ENCODE data around the gene CABYR. TPM values are rescaled to one million over a fixed set of nuclear protein-coding genes. Genes with fewer than 3 reads are reported as not detected.
"Not testable (repeated sequence)": the region's sequence is repeated elsewhere in the genome, so short reads cannot be mapped to it uniquely, and the experiment has no call there.

CABYR gene
- total RNA-seq, 1 experiment from 2014 or later = 5.4 TPM

DNA sequence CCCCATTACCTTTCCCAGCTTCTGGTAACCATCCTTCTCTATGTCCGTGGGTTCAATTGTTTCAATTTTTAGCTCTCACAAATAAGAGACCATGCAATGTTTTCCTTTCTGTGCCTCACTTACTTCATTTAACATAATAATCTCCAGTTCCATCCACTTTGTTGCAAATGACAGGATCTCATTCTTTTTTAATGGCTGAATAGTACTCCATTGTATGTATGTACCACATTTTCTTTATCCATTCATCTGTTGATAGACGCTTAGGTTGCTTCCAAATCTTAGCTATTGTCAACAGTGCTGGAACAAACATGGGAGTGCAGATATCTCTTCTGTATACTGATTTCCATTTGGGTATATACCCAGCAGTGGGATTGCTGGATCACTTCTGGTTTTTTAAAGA lies 1.8 kb downstream of the CABYR start:
- no peak overlapping the region for H3K4me3 ChIP-seq (ENCODE audit: low read length)
- TF ChIP-seq EZH2phosphoT487 (IDR thresholded peaks at IDR 0.05; ENCODE audit: borderline replicate concordance, low read length) = no peak
- TF ChIP-seq, protein P1, sequence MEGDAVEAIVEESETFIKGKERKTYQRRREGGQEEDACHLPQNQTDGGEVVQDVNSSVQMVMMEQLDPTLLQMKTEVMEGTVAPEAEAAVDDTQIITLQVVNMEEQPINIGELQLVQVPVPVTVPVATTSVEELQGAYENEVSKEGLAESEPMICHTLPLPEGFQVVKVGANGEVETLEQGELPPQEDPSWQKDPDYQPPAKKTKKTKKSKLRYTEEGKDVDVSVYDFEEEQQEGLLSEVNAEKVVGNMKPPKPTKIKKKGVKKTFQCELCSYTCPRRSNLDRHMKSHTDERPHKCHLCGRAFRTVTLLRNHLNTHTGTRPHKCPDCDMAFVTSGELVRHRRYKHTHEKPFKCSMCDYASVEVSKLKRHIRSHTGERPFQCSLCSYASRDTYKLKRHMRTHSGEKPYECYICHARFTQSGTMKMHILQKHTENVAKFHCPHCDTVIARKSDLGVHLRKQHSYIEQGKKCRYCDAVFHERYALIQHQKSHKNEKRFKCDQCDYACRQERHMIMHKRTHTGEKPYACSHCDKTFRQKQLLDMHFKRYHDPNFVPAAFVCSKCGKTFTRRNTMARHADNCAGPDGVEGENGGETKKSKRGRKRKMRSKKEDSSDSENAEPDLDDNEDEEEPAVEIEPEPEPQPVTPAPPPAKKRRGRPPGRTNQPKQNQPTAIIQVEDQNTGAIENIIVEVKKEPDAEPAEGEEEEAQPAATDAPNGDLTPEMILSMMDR (conservative IDR thresholded peaks at IDR 0.05; ENCODE audit: low read depth, low read length) = no peak
- TF ChIP-seq EZH2 (IDR thresholded peaks at IDR 0.05; ENCODE audit: low read length, unreplicated experiment) = no peak
- no peaks in the 10 kb centered on the region for H3K9me2 ChIP-seq (replicated peaks; ENCODE audit: low read length)
- ChIA-PET CTCF (no interaction called here), POLR2A (ENCODE audit: unreplicated experiment) (no interaction called here)
- H3K9me3 ChIP-seq (ENCODE audit: low read length) = no peaks in the 10 kb centered on the region
- H3F3A ChIP-seq (ENCODE audit: low read length, unreplicated experiment) = peaks cover 4% of the 10 kb centered on the region
- no peak overlapping the region for H3K9ac ChIP-seq (ENCODE audit: low read length)
- no peak for ATAC-seq
- no peaks in the 10 kb centered on the region for H3K27me3 ChIP-seq (ENCODE audit: low read length)
- H3K79me2 ChIP-seq (ENCODE audit: low read length) = no peaks in the 10 kb centered on the region
- H3K4me2 ChIP-seq (ENCODE audit: low read length) = no peak overlapping the region
- intact Hi-C loops (cut with micrococcal nuclease) = no loop called here
- no peaks in the 10 kb centered on the region for H3K36me3 ChIP-seq (ENCODE audit: low read depth, low read length)
- no TSS peak for BruUV-seq (replicated peaks)
- H4K20me1 ChIP-seq (ENCODE audit: low read length) = no peaks in the 10 kb centered on the region
- H3K27ac ChIP-seq (ENCODE audit: low read length) = no peak overlapping the region
- no peak for DNase-seq
- no peak overlapping the region for H2AFZ ChIP-seq (ENCODE audit: low read length)
- H3K4me1 ChIP-seq (ENCODE audit: insufficient read depth, low read length) = peaks cover 16% of the 10 kb centered on the region

DNA sequence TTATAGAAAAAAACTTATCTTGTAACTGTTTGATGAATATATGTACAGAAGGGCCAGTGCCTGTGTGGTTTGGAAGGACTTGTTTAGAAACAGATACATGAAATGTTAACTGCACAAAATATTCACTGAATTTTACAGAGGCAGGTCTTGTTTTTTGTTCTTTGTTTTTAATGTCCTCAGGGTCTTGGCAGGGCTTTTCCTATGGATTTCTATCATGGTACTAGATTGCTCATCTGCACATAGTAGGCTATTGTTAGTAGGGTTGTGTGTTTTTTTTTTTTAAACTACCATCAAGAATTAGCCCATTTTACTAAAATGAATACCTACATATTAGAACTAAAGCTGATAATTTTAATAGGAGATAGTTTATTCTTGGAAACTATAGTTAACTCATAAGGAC lies 3.5 kb downstream of the CABYR start:
- Histone ChIP-seq H3K4me2 (ENCODE audit: low read length) (no peak overlapping the region), H3K9me2 (replicated peaks; ENCODE audit: low read length) (no peaks in the 10 kb centered on the region), H3K36me3 (ENCODE audit: low read depth, low read length) (no peaks in the 10 kb centered on the region), H2AFZ (ENCODE audit: low read length) (no peak overlapping the region), H3K79me2 (ENCODE audit: low read length) (no peaks in the 10 kb centered on the region), H4K20me1 (ENCODE audit: low read length) (no peaks in the 10 kb centered on the region), H3K27ac (ENCODE audit: low read length) (no peak overlapping the region), H3K9me3 (ENCODE audit: low read length) (no peaks in the 10 kb centered on the region), H3F3A (ENCODE audit: low read length, unreplicated experiment) (no peaks in the 10 kb centered on the region), H3K27me3 (ENCODE audit: low read length) (no peaks in the 10 kb centered on the region), H3K4me3 (ENCODE audit: low read length) (no peak overlapping the region), H3K9ac (ENCODE audit: low read length) (no peak overlapping the region), H3K4me1 (ENCODE audit: insufficient read depth, low read length) (peaks cover 5% of the 10 kb centered on the region)
- no peak for ATAC-seq
- no peak for TF ChIP-seq EZH2 (IDR thresholded peaks at IDR 0.05; ENCODE audit: low read length, unreplicated experiment)
- TF ChIP-seq, protein P1 (conservative IDR thresholded peaks at IDR 0.05; ENCODE audit: low read depth, low read length) = no peak
- TF ChIP-seq EZH2phosphoT487 (IDR thresholded peaks at IDR 0.05; ENCODE audit: borderline replicate concordance, low read length) = no peak
- no peak for DNase-seq
- BruUV-seq (replicated peaks) = no TSS peak
- intact Hi-C loops (cut with micrococcal nuclease) = no loop called here
- ChIA-PET POLR2A (ENCODE audit: unreplicated experiment) (no interaction called here), CTCF (interaction anchor here (0.6 kb wide), 1 partner anchor 66 kb away, joined by 3 read pairs; no protein-coding TSS in a partner anchor)

DNA sequence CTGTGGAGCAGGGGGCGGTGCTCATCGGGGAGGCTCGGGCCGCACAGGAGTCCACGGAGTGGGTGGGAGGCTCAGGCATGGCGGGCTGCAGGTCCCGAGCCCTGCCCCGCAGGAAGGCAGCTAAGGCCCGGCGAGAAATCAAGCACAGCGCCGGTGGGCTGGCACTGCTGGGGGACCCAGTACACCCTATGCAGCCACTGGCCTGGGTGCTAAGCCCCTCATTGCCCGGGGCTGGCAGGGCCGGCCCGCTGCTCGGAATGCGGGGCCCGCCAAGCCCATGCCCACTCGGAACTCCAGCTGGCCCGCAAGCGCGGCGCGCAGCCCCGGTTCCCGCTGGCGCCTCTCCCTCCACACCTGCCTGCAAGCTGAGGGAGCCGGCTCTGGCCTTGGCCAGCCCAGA lies 10.7 kb downstream of the CABYR start:
- H3K27ac ChIP-seq (ENCODE audit: low read length); H3K9ac ChIP-seq (ENCODE audit: low read length); H3K79me2 ChIP-seq (ENCODE audit: low read length); DNase-seq; H3K36me3 ChIP-seq (ENCODE audit: low read depth, low read length); H3K9me3 ChIP-seq (ENCODE audit: low read length); H3K4me3 ChIP-seq (ENCODE audit: low read length); intact Hi-C loops (cut with micrococcal nuclease); H2AFZ ChIP-seq (ENCODE audit: low read length); H3F3A ChIP-seq (ENCODE audit: low read length, unreplicated experiment); BruUV-seq (replicated peaks); ATAC-seq; CTCF ChIA-PET; POLR2A ChIA-PET (ENCODE audit: unreplicated experiment); H3K4me1 ChIP-seq (ENCODE audit: insufficient read depth, low read length); H3K27me3 ChIP-seq (ENCODE audit: low read length); H3K9me2 ChIP-seq (replicated peaks; ENCODE audit: low read length); H3K4me2 ChIP-seq (ENCODE audit: low read length); H4K20me1 ChIP-seq (ENCODE audit: low read length): not testable (repeated sequence)

All from PC-3 (cell line).